Testis (tissue), 3 donors: Measurements from ENCODE around the gene ME3. TPM values are rescaled to one million over a fixed set of nuclear protein-coding genes. Genes with fewer than 3 reads are reported as not detected.

Experiments
- DNase-seq: peaks from one replicate; pipeline ENCODE4 v3.0.0-alpha.2; 2019
- H3K27ac ChIP-seq, 2 donors: fragments of 200-600 bp; sonication (generic); one replicate each; pipeline ENCODE4 v1.5.1; 2019
- H3K27me3 ChIP-seq: fragments of 200-600 bp; sonication (generic); one replicate; pipeline ENCODE4 v1.5.1; 2019
- H3K36me3 ChIP-seq: fragments of 200-600 bp; sonication (generic); one replicate; pipeline ENCODE4 v1.5.1; 2017; ENCODE audit warnings: low read depth; ENCODE audit errors: missing control alignments
- H3K4me1 ChIP-seq: fragments of 200-600 bp; sonication (generic); one replicate; pipeline ENCODE4 v1.5.1; 2019
- H3K4me3 ChIP-seq, 2 donors: fragments of 200-600 bp; sonication (generic); one replicate each; pipeline ENCODE4 v1.5.1; 2017 to 2019
- H3K9me3 ChIP-seq: fragments of 200-600 bp; sonication (generic); one replicate; pipeline ENCODE4 v1.5.1; 2017
- CTCF ChIP-seq, 3 experiments: fragments of 450-650 bp in 2 of 3; fragments of 200-600 bp in 1 of 3; sonication (generic) in 1 of 3; IDR thresholded peaks; one replicate each; pipeline ENCODE4 v1.5.1; 2016 to 2019; ENCODE audit warnings: antibody characterized with exemption in 3 of 3, mild to moderate bottlenecking in 2 of 3, moderate library complexity in 1 of 3
- POLR2A ChIP-seq: fragments of 450-650 bp; IDR thresholded peaks from one replicate; pipeline ENCODE4 v1.6.1; 2017; ENCODE audit warnings: antibody characterized with exemption, mild to moderate bottlenecking, moderate library complexity
- WGBS, 2 donors: methylation state at CpG; one replicate each; pipeline ENCODE4 v1.1.5; 2018; 5-methylcytosine and 5-hydroxymethylcytosine counted together
- intact Hi-C: fragments of 100-400 bp; cut with DNase I; formaldehyde crosslinking; loops from one replicate; pipeline ENCODE4 v1.15.1; 2023; ENCODE audit warnings: low total_unique reads
- polyA plus RNA-seq: library from polyadenylated mRNA; stranded (reverse); fragments of 350-450 nt; fragmentation: Illumina TruSeq; extraction: RNeasy Lipid Tissue Mini Kit (QIAGEN cat#74804); gene quantifications from one replicate; pipeline ENCODE4 v1.2.3, GENCODE V29; 2014; ENCODE audit warnings: low read depth, low replicate concordance; ENCODE audit not compliant: insufficient read depth
- total RNA-seq, 2 donors: library from RNA; depleted of rRNA; stranded (reverse); fragments of >200 nt; gene quantifications; one replicate each; pipeline ENCODE4 v1.2.3, GENCODE V29; 2016

Gene ME3
- total and polyA plus RNA-seq, 3 donors from 2014 or later = 26.7 to 170 (median 115) TPM

DNA sequence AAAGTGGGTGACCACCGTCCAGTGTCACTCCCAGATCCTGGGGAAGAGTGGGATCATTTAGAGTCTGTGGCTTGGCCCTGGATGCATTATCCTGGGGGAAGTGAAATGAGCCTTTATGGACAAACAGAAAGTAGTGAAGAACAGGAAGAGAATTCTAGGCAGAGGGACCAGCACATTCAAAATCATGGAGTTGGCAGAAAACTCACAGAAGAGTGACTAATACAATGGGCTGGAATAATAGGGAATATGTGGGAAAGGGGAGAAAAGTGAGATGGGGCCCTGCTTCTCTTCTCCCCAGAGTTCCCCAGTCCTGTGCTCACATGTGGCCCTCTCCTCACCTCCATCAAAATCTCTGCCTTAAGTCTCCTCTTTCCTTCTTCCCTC, 213.4 kb downstream of the ME3 start:
- peak overlapping the region; percentile 39 to 60 for H3K27ac ChIP-seq
- peaks cover 20% of the 10 kb centered on the region for H3K4me1 ChIP-seq
- intact Hi-C loops = loop anchor here (5.0 kb wide), 2 partner anchors 158 to 358 kb away; no protein-coding TSS in a partner anchor
- no peaks in the 10 kb centered on the region for H3K36me3 ChIP-seq
- H3K4me3 ChIP-seq = no peak overlapping the region
- WGBS, 2 donors = 86 to 100% methylated on average over 1 of the region's 1 CpG
- DNase-seq = no peak
- TF ChIP-seq CTCF (IDR thresholded peaks at IDR 0.05) (no peak), POLR2A (no peak)
- H3K27me3 ChIP-seq = no peaks in the 10 kb centered on the region
- H3K9me3 ChIP-seq = no peaks in the 10 kb centered on the region

DNA sequence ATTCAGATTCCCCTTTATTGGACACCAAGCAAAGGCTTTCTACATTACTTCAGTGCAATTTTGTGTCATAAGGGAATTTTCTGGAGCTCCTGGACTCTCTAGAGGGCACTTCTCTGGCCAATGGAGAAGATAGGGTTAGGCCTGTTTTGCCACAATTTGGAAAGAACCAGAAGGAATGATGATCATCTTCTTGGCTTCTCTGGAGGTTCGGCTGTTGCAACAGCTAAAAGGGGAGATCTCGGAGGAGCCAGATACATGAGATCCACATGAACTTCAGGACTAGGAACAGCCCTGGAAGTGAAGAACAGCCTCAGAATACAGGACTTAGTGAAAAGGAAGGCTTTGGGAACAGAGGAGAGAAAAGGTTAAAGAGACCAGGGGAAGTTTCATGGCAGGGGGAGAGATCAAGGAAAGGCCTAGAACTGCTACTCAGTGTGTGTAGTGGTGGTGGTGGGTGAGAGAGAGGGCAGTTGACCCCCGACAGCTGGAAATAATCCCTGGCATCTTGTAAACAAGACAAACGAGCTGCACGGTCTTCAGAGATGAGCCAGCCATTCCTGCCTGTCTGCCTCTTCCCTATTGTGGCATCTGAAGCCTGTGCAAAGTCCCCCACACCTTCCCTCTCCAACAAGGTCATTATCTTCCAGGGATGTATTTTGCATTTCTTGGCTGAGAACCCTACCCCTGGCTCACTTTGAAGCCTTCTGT, 214.0 kb downstream of the ME3 start:
- DNase-seq = no peak
- Histone ChIP-seq H3K27ac (no peak overlapping the region), H3K27me3 (no peaks in the 10 kb centered on the region), H3K36me3 (no peaks in the 10 kb centered on the region), H3K9me3 (no peaks in the 10 kb centered on the region), H3K4me1 (peaks cover 20% of the 10 kb centered on the region), H3K4me3 (no peak overlapping the region)
- 83 to 87% methylated on average over 5 of the region's 5 CpGs for WGBS, 2 donors
- TF ChIP-seq POLR2A (no peak), CTCF (IDR thresholded peaks at IDR 0.05) (no peak)
- intact Hi-C loops = loop anchor here (5.0 kb wide), 2 partner anchors 159 to 359 kb away; no protein-coding TSS in a partner anchor

DNA sequence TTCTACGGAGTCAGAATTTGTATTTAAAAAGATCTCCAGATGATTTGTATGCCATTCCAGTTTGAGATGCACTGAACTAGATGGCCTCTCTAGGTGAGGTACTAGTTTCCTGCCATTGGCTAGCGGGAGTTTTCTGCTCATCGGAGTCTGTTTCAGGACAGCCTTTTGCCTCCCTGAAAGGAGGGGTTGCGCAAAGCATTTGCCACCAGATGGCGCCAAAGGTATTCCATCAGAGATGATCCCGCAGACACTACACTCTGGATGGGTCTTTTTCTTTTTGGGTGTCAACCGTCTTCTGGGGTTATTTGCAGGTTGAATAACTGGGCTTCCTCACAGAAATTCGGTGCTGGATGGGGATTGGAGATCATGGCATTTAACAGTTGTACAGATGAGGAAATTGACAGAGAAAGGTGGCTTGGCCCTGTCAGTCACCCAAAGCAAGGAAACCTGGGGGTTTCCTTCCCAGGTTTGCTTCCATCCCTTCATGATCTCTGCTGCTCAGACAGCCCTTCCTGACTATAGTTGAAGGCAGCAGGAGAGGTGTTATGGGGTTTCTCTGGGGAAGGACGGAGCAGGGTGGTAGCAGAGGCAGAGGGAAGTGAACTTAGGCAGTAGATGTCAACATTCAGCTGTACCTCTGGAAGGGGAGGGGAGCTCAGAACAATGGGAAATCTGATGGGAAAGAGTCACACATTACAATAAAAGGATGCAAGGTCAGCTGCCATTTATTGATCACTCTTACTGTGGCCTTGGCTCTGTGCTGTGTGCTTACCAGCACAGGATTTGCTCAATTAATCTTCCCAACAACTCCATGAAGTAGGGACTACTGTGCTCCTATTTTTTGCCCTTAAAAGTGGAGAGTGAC, 216.1 kb downstream of the ME3 start:
- no peaks in the 10 kb centered on the region for H3K9me3 ChIP-seq
- intact Hi-C loops = loop anchor here (5.0 kb wide), 2 partner anchors 161 to 361 kb away; no protein-coding TSS in a partner anchor
- WGBS, 2 donors = 21 to 25% methylated on average over 9 of the region's 9 CpGs
- peaks cover 20% of the 10 kb centered on the region for H3K4me1 ChIP-seq
- H3K27ac ChIP-seq = no peak overlapping the region
- peak; percentile 95 for DNase-seq
- no peak overlapping the region for H3K4me3 ChIP-seq
- H3K27me3 ChIP-seq = no peaks in the 10 kb centered on the region
- TF ChIP-seq CTCF (IDR thresholded peaks at IDR 0.05) (peak; percentile 80 to 92 (median 85)), POLR2A (no peak)
- no peaks in the 10 kb centered on the region for H3K36me3 ChIP-seq

GRCh38 chr11:86453290-86454030, 219.0 kb downstream of the ME3 start:
- Histone ChIP-seq H3K36me3 (no peaks in the 10 kb centered on the region), H3K27me3 (no peaks in the 10 kb centered on the region), H3K9me3 (no peaks in the 10 kb centered on the region), H3K4me3 (no peak overlapping the region), H3K27ac (no peak overlapping the region), H3K4me1 (peaks cover 5% of the 10 kb centered on the region)
- WGBS, 2 donors = 90 to 93% methylated on average over 2 of the region's 2 CpGs
- no peak for TF ChIP-seq POLR2A
- no peak for TF ChIP-seq CTCF (IDR thresholded peaks at IDR 0.05)
- intact Hi-C loops = no loop called here
- DNase-seq = no peak
